GM21423 (cell line): ENCODE measurements around the gene SPEM2.
A peak's percentile ranks its signal among the peaks of the same experiment; 100 is the strongest.

ENCODE experiments used
- ATAC-seq: cut with Tn5 transposase; IDR thresholded peaks from one replicate; pipeline ENCODE4 v1.9.1; 2021; ENCODE audit warnings: mild to moderate bottlenecking, moderate library complexity; ENCODE audit not compliant: unreplicated experiment

Gene SPEM2

DNA sequence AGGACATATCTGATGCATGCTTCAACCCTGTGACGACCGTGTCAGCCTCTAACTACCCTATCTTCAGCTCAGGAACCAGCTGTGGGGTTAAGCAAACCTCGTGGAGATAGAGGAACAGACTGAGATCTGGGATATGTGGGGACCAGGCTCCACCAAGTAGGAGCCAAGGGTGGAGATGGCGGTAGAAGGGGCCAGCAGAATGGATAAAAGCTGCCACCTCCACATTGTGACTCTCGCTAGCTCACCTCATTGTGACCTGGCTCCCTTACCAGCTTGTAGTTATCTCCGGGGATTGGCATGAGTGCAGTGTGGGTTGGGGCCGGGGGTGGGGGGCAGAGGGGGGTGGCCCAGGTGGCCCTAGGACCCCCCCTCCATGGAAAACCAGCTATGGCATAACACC is at the start of gene SPEM2:
Gene SPEM2 (plus strand): TSS at position 301 of the 400 bp plus-strand sequence. CDS start 73 bp downstream, at position 374.
- no peak for ATAC-seq

DNA sequence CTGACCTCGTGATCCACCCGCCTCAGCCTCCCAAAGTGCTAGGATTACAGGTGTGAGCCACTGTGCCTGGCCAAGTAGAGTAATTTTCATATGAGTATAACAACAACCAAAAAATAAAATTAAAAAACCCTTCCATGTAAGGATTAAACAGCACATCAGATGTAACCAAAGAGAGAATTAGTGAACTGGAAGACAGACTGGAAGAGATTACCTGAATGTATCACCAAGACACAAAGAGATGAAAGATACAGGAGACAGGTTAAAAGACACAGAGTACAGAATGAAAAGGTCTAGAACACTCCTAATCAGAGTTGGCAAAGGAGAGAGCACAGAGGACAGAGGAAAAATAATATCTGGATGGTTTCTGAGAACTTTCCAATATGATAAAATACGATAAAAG is 46.3 kb upstream of the SPEM2 start:
- ATAC-seq, result no peak

DNA sequence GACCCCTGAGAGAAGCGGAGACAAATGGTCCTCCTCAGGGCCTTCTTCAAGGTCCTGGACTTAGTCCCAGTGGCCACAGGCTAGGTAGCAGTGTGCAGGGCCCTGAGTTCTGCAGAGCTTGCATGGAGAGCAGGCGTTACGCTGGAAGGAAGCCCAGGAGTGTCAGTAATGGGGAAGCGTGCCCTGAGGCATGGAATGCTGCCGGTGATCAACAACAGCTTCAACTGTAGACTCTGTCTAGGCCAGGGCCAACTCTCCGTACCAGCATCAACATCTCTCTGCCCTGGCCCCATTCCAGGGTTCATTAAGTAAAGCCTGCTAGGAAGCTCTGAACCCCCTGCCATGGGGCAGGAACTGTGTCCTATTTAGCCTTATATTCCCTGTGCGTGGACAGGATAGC is 45.1 kb upstream of the SPEM2 start:
- ATAC-seq, result no peak

DNA sequence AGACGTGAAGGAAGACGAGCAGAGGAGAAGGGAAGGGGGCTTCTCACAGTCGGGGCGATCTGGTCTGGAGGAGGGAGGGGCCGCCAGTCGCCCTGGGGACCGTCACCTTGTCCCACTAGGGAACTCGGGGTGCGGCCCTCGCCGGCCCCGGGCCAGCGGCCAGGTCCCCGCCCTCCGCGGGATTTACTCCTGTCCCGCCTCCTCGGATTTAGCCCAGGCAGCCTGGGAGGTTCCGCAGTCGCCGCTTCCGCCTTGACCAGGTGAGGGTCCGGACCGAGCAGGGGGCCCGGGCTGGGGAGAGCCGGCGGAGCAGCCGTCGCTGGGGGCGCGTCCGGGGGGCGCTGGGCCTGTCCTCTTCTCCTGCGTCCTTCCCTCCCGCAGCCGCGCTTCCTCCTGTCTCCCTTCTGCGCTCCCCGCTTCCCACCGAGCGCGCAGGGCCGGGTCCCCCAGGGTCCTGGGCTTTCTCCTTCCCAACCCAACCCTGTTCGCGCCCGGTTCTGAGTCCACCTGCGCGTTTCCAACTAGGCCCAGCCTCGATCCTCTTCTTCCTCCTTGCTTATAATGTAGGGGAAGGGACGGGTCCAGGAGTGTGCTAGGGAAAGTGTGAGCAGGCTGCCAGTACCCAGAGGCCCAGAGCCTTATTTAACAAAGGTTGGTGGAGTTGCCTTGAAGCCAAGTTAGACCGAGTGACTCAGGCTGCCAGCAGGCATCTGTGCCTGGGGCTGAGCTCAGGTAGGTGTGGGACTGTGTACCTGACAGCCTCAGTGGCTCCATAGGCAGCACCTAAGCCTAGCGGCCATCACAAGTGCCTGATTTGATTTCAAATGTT is 44.3 kb upstream of the SPEM2 start, which contains the start of gene TNK1:
Gene TNK1 (plus strand): TSS at position 235 of the 829 bp plus-strand sequence. CDS start 1,838 bp downstream, outside the sequence.
- ATAC-seq, result no peak

DNA sequence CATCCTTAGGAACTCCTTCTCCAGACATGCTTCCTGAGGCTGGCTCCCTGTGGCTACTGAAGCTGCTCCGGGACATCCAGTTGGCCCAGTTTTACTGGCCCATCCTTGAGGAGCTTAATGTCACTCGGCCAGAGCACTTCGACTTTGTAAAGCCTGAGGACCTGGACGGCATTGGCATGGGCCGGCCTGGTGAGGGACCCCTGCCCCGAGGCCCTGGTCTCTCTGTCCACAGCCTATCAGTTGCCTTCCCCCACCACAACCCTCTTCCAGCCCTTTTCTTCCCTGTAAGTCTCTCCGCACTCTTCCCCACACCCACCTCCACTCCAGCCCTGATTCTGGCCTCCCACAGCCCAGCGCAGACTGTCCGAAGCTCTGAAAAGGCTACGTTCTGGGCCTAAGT is 42.5 kb upstream of the SPEM2 start:
- ATAC-seq, result no peak

DNA sequence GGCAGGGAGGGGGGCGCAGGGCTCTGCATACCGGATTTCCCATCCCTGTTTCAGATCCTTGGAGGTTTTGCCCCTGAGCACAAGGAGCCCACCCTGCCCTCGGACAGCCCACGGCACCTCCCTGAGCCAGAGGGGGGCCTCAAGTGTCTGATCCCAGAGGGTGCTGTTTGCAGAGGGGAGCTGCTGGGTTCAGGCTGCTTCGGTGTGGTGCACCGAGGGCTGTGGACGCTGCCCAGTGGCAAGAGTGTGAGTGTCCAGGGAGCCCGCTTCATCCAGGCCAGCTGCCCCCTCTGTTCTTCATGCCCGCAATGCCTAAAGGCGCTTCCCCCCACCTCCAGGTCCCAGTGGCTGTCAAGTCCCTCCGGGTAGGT is 42.1 kb upstream of the SPEM2 start:
- no peak for ATAC-seq

DNA sequence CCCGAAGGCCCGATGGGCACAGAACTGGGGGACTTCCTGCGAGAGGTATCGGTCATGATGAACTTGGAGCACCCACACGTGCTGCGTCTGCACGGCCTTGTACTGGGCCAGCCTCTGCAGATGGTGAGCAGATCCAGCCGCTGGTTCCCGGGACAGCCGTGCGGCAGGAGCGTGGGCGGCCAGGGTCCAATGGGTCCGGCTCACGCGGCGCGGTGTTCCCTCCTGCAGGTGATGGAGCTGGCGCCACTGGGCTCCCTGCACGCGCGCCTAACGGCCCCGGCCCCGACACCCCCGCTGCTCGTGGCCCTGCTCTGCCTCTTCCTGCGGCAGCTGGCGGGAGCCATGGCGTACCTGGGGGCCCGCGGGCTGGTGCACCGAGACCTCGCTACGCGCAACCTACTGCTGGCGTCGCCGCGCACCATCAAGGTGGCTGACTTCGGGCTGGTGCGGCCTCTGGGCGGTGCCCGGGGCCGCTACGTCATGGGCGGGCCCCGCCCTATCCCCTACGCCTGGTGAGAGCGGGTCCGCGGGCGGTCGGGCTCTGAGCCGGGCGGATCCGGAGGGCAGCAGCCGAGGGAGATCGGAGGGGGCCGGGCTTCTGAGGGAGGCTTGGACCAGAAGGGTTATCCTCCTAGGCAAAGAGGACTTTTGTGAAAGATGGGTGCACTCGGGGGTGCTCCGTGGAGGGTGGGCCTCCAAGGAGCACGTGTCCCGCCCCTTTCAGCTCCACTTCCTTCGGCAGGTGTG is 41.5 kb upstream of the SPEM2 start:
- peak; percentile 68 for ATAC-seq

DNA sequence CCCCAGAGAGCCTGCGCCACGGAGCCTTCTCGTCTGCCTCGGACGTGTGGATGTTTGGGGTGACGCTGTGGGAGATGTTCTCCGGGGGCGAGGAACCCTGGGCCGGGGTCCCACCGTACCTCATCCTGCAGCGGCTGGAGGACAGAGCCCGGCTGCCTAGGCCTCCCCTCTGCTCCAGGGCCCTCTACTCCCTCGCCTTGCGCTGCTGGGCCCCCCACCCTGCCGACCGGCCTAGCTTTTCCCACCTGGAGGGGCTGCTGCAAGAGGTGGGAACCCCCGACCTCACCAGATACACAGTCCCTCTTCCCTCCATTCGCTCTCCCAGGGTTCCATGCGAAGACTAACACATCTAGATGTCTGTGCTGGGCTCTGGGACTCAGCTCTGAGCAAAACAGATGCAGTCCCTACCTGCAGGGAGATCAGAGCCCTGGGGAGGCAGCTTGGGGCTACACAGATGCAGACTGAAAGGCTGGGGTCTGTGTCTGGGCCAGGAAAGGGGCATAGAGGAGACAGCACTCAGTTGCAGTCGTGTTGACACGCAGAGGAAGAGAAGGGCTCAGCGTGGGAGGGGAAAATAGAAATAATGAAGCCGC is 40.8 kb upstream of the SPEM2 start:
- no peak for ATAC-seq

DNA sequence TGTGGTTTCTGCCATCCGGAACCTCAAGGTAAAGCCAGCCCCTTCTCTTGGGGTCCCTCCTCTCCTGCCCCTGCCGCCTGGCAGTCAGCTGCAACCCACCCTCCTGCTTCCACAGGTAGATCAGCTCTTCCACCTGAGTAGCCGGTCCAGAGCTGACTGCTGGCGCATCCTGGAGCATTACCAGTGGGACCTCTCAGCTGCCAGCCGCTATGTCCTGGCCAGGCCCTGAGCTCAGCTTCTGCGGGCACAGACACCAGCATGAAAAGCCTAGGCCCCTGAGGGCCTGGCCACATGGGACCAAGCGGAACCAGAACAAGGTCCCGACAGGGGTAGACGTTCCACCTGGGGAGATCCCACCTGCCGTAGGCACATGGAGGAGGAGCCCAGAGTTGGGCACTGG is 36.6 kb upstream of the SPEM2 start:
- no peak for ATAC-seq

DNA sequence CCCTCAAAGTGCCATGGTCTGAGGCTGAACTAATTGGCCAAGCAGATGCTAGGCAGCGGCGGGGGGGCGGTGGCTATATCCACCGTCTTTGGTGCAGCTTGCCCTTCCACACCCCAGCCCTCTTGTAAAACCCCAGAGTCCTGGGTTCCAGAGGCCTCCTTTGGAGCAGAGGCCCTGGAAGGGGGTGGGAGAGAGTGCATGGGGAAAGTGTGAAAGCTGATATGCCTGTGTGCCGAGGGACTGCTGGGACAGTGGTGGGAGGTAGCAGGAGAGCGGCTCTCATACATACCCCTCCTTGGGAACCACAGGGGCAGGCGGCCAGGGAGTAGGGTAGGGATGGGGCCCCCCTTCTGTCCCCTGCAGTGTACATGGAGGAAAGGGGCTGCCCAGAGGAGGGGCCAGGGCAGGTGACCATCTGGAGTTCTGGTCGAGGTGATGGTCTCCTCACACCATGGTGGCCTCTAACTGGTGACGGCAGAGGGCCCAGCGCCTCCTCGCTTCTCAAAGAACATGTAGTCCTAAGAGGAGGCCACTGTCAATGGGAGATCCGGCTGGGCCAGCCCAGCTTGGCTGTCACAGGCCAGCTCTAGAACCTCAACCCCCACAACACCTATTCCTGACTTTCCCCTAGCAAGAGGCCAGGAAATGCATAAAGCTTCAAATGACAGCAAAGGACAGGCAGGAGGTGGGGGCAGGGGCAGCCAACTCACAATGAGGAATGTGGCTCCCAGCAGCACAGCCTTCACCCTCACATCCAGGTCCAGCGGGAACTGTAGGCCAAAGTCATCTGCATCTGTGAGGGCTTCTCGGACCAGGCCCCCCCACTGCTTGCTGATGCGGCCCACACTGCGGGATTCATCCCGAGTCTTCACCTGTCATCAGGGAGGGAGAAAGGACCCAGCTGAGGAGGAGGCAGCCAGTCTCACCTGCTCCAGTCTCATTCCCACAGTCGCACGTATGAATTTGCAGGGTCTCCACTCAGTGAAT is 35.2 kb upstream of the SPEM2 start:
- no peak for ATAC-seq

DNA sequence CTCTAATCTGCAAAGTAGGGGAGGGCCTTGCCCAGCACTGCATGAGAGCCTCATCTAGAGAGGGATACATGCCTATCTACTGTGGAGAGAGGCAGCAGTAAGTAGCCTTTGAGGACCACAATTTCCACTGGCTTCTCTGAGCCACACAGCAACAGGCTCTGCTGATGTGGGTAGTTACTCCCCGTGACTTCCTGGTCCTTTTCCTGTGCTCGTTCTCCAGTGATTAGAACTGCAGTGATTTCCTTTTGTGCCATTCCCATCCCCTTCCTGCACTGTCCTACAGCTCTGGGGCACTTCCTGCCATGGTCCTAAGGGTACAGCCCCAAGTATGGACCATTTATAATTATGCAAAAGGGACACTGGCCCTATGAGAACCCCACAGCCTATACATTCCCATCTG is 34.1 kb upstream of the SPEM2 start:
- no peak for ATAC-seq

DNA sequence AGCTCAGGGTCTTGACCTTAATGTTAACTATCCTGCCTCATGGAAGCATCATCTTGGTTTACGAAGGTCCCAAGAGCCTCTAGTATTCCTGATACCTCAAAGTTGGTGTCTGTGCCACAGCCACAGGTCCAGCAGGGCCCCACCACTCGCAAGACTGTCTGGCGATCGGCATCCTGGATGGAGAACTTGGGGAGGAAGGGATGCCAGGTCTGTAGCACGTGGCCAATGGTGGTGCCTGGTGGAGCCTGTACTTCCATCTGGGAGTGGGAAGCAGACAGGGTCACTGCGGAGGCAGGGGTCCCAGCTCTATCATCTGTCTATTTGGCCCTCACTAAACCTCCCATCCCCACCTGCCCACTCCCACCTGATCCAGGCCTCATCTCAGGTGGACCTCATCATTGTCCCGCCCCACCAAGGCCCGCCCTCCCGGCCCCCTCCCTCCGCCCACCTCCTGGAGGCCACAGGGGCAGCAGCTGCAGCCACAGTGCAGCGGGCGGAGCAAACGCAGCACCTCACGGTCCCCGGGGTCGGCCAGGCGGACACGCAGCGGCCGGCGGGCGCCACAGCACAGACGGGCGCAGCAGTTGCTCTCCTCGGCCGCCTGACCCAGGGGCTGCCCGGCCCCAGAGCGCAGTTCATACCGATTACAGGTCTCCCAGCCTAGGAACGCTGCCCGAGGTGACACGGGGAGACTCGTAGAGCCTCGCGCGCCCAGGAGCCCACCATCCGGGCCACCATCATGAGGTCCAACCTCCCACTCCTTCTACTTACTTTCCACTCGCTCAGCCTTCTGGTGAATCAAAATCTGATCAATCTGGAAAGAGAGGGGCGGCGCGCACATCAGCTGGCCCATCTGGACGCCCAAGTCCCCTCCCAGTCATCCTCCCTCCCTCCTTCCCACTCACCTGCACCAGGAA is 32.5 kb upstream of the SPEM2 start:
- no peak for ATAC-seq

DNA sequence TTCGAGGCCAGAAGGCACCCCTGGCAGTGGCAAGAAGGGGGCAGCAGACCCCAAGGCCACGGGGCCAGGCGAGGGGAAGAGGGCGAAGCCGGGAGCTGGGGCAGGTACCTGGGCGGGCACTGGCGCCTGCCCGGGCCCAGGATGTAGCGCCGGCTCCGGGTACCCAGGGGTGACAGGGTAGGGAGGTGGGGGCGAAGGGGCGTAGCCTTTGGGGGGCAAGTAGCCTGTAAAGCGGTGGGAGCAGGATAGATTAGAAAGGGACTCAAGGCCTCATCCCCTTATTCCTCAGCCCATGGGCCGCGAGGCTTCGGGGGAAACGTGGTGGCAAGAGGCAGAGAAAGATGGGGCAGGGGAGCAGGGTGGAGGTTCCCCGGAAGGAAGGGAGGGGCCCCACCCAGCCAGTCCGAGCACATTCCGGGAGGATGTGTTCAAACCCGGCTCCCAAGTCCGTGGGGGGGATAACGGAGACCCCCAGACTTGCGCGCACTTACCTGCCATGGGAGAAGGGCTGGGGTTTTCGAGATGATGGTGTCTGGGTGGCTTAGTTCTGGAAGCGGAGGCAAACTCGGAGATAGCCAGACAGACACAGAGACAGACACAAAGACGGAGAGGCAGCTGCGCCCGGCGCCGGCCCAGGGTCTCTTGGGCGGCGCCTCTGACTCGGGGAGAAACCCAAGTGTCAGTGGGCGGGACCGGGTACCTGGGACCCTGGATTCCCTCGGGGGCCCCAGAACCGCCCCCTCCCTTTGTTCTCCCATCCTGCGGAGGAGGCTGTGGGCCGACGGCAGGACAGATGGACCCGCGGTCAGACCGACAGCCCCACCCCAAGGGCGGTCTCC is 31.6 kb upstream of the SPEM2 start:
- ATAC-seq, result peak; percentile 36

DNA sequence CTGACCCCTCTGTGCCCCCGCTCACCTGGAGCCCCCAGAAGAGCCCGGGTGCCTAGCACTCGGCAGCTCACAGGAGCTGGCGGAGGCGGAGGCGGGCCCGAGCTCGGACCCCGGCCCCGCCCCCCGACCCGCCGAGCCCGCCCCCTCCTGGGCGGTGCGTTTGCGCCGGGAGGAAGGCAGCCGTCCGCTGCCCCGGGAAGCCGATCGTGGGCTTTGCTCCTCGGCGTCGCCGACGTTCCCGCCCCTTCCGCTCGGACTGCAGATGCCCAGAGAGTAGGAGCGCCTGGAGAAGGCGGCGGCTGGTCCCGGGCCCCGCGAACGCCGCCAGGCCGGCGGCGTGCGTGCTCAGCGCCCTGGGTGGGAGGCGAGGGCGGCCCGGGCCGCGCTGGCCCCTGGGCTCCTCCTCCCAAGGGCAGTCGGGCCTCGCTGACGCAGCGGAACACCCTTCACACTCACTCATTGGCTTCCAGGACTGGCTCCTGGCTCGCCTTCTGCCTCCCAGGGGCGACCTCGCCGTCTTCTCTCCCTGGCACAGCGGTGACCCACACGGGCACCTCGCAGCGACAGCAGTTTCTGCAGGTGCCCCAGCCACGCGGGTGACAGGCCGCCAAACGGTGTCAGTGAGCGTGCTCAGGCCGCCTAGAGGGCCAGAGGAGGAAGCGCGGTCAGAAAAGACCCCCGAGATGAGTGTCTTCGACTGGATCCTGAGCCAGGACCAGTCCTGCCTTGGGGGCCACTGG is 30.8 kb upstream of the SPEM2 start, which contains the start of gene PLSCR3:
Gene PLSCR3 (minus strand): TSS at position 74 of the 740 bp plus-strand sequence. CDS start 415 bp downstream, outside the sequence.
- peak; percentile 75 for ATAC-seq

DNA sequence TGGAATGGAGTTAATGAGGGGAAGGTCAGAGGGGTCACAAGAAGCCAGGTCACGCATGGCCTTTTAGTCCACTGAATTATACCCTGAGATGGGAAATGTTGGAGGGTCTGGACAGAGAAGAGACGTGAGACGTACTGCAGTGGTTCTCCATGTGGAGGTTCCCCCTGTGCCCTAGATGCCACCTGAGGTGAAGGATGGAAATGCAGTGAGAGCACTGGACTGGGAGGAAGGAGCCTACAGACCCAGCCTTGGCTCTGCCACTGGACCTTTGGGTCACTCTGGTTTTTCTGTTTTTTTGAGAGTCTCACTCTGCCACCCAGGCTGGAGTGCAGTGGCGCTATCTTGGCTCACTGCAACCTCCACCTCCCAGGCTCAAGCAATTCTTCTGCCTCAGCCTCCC is 29.3 kb upstream of the SPEM2 start:
- no peak for ATAC-seq

DNA sequence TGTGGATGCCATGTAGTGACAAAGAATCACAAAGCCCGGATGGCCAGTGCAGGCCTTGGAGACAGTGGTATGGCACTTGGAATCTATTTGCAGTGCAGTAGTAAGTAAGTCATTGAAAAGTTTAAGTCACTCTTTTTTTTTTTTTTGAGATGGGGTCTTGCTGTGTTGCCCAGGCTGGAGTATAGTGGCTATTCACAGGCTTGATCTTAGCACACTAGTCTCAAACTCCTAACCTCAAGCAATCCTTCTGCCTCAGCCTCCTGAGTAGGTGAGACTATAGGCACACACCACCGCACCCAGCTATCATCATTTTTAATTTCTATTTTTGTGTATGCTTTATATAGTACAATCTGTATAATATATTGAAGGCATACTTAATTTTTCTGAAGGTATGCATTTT is 26.8 kb upstream of the SPEM2 start:
- ATAC-seq, result no peak

DNA sequence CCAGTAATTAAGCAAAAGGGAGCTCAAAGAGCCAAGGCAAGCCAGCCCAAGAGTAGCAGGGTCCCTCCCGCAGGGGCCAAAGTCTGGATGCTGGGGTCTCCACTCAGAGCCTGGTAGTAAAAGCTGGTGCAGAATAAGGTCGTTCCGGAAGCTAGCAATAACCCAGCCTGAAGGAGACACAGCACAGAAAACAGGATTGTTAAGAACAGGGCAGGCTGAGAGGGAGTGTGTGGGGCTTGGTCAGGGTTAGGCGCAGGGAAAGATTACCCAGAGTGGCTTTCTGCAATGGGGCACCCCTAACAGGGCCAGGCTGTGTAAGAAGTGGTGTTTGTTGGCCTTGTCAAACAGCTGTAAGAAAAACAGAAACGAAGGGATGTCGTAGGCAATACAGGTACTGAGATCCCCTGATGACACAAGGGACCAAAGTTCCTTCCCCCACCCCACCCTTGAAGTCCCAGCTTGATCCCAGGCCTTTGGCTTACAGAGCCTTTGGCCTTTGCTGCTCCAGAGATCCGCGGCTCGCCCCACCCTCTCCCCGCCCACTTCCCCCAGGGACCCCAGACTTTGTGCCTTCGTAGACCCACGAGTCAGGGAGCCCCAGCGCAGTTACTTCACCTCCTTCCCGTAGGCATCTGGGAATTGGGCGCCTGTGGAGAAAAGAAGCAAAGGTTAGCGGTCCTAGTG is 22.2 kb upstream of the SPEM2 start:
- no peak for ATAC-seq

DNA sequence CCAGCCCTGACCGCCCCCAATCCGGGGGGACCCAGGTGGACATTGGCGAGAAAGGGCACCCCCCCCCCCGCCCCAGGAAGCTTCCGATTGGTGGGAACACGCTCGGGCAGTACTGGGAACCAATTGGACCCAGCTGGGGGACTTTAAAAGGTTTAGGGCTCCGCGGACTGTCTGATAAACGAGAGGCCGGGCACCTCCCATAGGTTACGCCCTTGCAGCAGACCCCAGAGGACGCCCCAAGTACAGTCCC is 21.8 kb upstream of the SPEM2 start:
- no peak for ATAC-seq
